Fibroblast of skin of left biceps (primary cell): ENCODE results near the gene FAF1.

Source experiments
- DNase-seq, 2 experiments: peaks; one replicate each; pipeline ENCODE4 v3.0.0-alpha.2; 2013; ENCODE audit warnings: low read depth in 2 of 2

FAF1 gene

DNA sequence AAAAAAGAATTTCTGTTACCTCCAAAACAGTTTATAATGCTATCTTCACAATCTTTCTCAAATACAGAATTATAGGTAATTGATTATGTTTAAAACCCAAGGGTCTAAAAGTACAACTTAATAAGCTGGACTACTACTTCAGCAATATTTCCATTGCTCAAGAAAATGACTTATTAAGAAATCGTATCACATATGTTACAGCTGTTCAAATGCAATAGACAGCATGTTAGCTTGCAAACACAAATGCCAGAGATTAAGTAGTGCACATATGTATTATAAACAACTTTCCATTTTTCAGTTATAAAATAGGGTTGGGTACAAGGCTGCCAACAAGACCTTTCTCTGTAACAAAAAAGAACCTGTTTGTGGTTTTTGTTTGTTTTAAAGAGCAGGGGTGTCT is 325.8 kb downstream of the FAF1 start:
- no peak for DNase-seq

DNA sequence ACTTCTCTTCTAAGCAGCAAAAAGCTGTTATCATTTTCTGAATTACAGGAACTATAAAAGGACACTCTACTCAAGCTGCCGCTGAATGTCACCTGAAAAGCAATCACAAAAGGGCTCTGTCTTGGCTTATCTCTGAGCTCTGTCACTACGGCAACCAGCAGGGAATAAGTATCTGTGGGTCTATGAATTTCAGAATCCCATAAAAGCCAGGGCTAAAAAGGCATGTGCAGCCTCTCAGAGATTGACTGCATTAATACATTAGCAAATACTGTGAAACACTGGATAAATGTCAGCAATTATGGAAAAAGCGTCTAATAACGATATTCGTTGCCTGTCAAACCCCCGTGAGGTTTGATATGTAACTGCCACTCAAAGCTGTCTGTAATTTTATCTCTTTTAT is 326.6 kb downstream of the FAF1 start:
- no peak for DNase-seq

- DNase-seq: no peak
Observed at GRCh38 chr1:50631161-50631560, 328.9 kb downstream of the FAF1 start.

GRCh38 chr1:50622259-50622658 is 337.8 kb downstream of the FAF1 start:
- no peak for DNase-seq

DNA sequence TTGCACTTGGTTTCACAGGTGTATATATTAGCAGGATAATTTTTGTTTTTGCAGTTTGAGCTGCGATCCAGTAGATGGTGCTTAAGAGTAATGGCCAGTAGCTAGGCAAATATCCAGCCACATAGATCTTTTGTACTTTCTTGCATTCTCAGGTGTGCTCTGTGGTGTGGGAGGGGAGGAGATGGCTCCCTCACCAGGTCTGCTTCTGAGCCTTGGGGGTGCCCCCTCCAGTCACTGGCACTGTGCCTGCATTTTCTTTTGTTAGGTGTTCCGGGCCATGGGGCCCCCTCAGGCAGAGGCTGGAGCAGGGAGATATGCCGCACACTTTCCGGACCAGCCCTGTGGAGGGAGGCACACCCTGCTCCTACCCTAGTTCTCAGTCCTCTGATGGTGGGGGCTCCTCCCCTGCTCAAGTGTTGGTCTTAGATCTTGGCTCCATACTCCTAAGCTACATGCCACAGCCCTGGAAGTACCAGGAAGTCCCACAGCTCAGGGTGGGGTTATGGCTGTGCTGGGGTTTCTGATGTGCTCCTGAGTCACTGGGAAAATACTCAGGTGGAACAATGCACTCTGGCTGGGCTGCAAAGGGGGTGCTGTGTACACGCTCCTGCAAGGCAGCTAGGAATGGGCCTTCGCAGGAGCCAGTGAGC is 339.3 kb downstream of the FAF1 start:
- no peak for DNase-seq

DNA sequence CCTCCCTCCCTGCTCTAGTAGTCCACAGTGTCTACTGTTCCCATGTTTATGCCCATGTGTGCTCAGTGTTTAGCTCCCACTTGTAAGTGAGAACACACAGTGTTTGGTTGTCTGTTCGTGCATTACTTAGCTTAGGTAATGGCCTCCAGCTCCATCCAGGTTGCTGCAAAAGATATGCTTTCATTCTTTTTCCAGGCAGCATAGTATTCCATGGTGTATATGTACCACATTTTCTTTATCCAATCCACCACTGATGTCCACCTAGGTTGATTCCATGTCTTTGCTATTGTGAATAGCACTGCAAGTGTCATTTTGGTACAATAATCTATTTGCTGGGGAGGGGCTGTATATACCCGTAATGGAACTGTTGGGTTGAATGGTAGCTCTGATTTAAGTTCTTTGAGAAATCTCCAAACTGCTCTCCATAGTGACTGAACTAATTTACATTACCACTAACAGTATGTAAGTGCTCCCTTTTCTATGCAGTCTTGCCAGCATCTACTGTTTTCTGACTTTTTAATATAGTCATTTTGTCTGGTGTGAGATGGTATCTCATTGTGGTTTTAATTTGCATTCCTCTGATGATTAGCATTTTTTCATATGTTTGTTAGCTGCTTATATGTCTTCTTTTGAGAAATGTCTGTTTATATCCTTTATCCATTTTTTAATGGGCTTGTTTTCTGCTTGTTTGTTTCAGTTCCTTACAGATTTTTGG is 344.9 kb downstream of the FAF1 start:
- DNase-seq: no peak

DNA sequence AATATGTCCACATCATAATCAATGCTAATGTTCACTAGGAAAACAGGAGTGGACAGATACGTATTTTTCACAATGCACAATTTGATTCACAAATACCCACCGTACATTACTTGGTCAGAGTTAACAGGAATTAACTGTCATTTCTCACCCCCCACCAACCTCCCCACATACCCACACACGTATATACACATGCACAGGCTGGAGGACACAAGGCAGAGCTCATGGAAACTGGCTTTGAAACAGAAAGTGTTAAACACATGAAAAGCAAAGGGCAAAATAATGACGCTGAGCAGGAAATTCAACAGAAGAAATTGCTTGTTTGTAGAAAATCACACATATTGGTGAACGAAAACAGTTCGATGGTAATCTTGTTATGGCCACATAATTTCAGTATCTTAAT is 348.4 kb downstream of the FAF1 start:
- DNase-seq: no peak

- DNase-seq: no peak
Observed at GRCh38 chr1:50610563-50610962, 349.5 kb downstream of the FAF1 start.

GRCh38 chr1:50609508-50609907 is 350.6 kb downstream of the FAF1 start:
- no peak for DNase-seq

DNA sequence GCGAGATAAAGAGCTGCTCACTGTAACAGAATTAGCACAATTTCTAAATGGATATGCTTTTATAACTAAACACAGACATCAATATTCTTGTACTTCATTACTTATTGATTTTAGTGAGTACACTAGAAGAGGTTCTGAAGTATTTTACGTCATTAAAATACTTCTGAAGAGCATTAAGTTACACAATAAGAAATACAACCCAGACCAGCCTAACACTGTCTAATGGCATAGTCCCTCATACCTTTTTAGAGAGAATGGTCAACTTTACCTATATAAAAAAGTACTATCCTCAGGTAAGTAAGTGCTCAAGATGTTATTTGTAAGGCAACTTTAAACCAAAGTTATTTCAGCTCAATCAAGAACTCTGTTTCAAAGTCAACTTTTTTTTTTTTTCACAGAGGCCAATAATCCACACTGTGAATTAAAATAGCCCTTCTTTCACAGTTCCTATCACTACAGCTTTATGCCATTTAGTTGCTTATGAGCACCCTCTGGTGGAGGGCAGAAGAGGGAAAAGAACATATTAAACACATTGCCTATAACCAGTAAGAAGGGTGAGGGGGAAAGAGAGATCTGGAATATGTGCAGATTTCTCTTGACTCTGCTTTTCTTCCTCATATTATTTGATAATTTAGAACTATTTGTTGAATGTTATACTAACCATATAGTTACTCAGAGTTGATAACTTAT is 354.7 kb downstream of the FAF1 start:
- DNase-seq: no peak

DNA sequence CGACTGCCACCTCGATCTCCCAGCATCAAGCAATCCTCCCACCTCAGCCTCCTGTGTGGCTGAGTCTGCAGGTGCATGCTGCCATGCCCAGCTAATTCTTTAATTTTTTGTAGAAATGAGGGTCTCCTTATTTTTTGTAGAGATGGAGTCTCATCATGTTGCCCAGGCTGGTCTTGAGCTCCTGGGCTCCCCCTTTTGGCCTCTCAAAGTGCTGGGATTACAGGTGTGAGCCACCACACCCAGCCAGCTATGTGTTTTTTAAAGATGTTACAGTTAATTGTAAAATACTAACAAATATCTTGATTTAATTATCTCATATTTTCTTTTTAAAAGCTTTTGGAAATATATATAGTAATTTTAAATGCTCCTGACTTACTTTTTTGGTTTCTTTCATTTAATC is 355.5 kb downstream of the FAF1 start:
- DNase-seq: no peak

DNA sequence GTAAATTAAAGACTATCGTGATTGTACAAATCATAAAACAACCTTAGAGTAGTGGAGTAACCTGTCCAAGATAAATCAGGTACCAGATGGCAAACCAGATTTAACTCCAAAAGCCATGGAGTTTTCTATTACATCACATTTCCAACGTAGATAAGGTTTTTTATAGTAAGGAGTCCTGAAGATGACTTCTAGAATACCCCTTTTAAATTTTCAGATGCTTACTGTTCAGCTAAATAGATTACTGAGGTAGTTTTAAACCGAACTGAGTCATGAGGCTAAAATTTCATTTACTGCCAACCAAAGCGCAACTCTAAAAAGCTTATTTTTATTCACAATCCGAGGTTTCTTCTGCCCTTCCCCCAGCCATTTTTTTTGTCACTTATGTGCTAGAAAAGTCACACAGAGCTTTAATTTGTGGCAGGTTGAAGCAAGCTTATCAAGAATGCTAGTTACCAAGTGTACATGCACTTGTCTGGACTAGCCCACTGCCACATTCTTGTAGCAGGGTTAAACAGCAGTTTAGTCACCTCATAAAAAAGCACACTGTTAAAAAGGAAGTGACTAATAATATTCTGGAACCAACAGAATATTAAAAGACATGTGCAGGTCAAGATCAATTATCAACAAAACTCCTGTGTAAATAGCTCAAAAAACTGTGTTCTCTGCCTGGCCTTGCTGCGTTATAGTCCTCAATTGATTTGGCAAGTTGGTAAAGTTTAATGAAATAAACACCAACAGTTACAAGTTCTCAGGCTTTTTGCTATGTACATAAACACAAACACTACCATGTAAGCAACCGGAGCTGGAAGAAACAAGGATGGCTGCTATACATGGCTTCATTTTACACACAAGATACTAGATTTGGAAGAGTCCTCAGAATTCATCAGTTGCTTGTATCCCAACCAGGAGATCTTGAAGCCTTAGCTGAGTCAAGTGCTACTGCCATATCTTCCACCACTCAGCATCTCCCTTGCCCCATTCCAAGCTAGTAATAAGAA is 356.5 kb downstream of the FAF1 start:
- no peak for DNase-seq

DNA sequence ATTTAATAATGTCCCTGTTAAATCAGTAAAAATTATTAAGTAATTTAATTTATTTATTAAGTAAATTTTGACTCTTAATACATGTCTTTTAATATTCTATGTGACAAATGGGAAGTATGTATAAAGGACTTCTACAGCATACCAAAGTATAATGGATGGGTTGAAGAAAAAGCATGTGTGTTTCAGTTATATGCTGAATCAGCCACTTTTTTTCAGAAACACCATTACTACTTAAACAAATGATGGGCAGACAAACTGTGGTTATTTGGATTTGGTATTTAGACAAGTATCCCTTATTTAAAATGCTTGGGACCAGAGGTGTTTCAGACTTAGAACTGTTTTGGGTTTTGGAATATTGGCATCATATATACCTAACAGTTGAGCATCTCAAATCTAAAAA is 360.5 kb downstream of the FAF1 start:
- DNase-seq: no peak

DNA sequence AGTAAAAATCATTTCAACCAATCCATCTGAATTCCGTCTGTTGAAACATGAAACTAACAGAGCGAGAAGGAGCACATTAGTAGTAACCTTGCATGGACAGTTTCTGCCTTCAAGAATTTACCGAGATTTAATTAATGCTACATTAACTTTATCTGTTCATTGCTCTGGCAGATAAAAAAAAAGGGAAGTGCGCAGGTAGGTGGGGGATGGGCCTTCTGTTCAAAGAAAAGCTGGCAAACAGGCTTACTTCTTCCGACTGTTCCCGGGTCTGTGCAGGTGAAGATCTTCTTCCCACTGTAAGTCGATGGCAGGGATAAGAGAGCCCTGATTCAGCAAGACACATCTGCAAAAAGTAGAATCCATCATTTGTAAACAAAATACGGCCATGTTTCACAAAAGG is 364.2 kb downstream of the FAF1 start:
- DNase-seq: no peak

DNA sequence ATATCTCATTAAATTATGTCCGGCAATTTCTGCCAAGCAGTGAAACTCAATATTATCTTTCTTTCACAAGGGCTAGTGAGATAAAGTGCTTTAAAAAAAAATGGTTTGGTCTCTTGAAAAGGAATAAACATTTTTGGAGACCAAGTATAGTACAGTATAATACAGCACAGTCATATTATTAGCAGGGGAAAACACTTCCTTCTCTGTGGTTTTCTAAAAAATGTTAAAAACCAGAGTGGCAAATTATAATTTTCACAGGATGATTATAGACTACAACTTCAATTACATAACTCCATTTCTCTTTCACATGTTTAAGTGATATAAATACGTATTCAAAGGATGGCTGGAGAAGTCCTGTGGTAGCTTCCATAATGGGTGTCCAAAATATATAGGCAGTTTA is 366.6 kb downstream of the FAF1 start:
- no peak for DNase-seq

DNA sequence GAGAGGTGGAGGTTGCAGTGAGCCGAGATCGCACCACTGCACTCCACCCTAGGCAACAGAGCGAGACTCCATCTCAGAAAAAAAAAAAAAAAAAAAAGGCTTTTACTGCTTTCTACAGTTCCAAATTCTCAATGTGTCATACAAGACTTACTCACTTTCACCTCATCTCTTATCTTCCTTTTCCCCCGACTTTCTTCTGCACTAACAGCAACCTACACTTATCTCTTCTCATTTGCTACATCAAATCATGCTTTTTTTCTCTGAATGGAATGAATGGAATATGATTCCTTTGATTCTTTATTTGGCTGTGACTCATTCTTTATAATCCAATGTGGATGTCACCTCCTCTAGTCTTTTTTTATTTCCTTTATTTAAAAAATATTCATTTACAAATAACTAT is 368.5 kb downstream of the FAF1 start:
- DNase-seq: no peak

DNA sequence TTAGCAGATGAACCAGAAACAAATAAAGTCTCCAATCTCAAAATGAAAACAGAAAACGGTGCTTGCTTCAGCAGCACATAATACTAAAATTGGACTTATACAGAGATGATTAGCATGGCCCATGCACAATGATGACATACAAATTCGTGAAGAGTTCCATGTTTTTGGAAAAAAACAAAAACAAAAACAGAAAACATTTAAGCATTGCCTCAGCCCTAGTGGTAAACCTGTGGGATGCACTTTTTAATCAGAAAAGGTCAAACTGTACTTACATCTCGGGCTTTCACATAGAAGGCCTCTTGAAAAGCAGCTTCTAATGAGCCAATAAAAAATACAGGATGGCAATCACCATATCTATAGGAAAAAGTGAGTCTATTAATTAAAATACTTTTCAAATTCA is 377.7 kb downstream of the FAF1 start:
- DNase-seq: no peak

DNA sequence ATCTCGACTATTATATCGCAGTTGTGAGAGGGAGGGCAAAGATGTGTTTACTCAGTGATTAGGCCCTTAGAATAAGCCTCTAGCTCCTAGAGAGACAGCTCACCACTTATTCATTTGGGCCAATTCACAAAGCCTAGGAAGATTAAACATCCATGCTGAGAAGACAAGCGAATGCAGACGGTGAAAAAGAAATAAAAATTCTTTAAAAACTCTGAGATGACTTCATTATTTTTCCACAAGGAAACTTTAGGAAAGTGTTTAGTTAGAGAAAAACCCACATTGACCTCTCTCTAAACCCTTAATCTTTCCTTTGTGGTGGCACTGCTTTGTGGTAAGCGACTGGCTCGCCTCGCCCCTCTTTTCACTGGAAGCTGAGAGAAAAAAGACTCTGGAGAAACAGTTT is 390.0 kb downstream of the FAF1 start:
- no peak for DNase-seq

GRCh38 chr1:50568782-50569181 is 391.3 kb downstream of the FAF1 start:
- no peak for DNase-seq

DNA sequence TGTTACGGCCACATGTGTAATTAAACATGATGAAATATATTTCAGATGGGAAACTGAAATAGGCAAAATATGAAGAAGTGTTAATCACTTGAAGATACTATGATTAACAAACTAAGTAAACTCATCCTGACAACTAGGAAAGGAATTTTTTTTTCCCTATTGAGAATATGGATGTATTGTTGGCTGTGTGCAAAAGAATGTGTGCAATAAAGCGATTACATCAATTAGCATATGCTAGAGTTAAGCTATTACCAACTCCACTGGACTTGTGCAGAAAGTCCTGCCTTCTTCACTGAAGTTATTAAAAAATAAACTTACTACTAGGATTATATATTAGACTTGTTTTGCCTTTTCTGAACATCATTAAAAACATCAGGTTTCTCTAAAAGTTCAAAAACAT is 393.7 kb downstream of the FAF1 start:
- no peak for DNase-seq

DNA sequence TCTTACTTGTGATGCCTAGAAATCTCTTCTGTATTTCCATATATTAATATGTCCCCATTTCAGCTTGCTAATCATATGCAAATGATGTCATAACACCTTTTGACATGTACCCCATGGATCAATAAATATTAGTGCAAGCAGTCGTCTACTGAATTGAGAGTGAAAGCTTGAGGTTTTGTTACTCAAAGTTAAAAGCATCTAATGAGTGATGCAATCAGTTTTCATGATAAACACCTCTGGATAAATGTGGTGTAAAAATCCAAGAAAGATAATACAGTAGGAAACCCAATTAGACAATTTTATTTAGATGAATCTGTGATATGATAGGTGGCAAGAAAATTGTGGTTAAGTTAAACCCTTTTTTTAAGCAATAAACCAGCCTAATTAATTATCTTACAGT is 395.6 kb downstream of the FAF1 start:
- no peak for DNase-seq

DNA sequence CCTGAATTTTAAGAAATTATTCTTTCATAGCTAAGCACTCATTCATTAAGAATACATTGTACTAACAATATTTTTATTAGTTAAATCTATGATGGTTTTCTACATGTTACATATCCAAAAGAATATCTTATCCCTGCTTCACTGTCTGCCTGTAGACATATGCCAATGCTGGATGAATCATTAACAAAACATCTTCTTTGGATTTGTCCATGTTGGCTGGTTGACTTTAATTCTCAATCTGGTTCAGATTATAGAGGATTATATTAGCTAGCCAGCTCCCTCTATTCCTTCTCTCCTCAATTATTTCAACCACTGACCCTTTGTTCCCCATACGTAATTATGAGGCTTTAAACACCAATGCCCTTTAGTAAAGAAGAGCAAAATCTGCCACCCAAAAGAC is 398.0 kb downstream of the FAF1 start:
- peak in 1 of 2 experiments; percentile 9 for DNase-seq
